Stimulated activated CD4-positive, alpha-beta T cell treated with anti-CD3 and anti-CD28 coated beads, Interleukin-4, amount 100 ng/mL, for 24 hours (primary cell): ENCODE measurements around the gene ZC3H12D.
A peak's percentile ranks its signal among the peaks of the same experiment; 100 is the strongest.
"Not testable (repeated sequence)": the region's sequence is repeated elsewhere in the genome, so short reads cannot be mapped to it uniquely, and the experiment has no call there.

Experiments used
- DNase-seq: peaks from one replicate; pipeline ENCODE4 v3.0.0-alpha.2; 2020

Gene ZC3H12D

DNA sequence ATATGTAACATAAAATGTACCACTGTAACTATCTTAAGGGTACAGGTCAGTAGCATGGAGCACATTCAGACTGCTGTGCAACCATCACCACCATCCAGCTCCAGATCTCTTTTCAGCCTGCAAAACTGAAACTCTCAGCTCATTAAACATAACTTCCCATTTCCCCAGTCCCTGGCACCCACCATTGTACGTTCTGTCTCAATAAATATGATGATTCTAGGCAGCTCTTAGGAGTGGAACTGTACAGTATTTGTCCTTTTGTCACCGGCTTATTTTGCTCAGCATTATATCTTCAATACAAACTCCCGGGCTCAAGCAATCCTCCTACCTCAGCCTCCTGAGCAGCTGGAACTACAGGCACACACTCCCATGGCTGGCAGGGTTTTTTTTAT is 1.5 kb downstream of the ZC3H12D start:
- no peak for DNase-seq

- DNase-seq: no peak
These were observed 2.1 kb downstream of the ZC3H12D start for GRCh38 chr6:149482545-149483333.

DNA sequence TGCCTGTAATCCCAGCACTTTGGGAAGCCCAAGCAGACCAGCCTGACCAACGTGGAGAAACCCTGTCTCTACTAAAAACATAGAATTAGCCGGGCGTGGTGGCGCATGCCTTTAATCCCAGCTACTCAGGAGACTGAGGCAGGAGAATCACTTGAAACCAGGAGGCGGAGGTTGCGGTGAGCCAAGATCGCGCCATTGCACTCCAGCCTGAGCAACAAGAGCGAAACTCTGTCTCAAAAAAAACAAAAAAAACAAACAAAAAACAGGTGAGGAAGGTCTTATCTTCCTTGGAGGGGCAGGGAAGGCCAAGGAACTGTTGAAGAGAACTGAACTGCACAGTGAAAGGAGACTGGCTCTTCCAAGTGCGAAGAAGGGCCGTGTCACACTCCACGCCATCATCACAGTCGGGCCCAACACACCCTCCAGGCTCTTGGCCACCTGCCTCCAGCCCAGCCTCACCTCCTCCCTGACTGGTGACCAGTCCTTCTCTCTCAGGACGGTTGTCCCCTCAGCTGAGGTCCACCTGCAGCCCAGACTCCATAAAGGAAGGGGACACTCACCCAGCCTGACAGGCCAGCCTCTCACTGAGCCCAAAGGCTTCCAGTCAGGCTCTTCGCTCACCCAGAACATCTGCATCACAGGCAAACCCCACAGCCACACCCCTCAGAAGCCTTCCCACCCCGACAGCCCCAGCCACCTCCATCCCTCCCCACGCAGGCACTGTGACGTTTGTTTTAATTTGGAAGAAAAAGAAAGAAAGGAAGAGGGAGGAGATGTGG is 4.1 kb downstream of the ZC3H12D start:
- peak; percentile 55 for DNase-seq

- DNase-seq: no peak
These were observed 6.0 kb downstream of the ZC3H12D start for GRCh38 chr6:149478631-149479314.

- no peak for DNase-seq
These were observed 7.3 kb downstream of the ZC3H12D start for GRCh38 chr6:149477544-149477943.

- no peak for DNase-seq
These were observed 7.9 kb downstream of the ZC3H12D start for GRCh38 chr6:149476789-149477455.

DNA sequence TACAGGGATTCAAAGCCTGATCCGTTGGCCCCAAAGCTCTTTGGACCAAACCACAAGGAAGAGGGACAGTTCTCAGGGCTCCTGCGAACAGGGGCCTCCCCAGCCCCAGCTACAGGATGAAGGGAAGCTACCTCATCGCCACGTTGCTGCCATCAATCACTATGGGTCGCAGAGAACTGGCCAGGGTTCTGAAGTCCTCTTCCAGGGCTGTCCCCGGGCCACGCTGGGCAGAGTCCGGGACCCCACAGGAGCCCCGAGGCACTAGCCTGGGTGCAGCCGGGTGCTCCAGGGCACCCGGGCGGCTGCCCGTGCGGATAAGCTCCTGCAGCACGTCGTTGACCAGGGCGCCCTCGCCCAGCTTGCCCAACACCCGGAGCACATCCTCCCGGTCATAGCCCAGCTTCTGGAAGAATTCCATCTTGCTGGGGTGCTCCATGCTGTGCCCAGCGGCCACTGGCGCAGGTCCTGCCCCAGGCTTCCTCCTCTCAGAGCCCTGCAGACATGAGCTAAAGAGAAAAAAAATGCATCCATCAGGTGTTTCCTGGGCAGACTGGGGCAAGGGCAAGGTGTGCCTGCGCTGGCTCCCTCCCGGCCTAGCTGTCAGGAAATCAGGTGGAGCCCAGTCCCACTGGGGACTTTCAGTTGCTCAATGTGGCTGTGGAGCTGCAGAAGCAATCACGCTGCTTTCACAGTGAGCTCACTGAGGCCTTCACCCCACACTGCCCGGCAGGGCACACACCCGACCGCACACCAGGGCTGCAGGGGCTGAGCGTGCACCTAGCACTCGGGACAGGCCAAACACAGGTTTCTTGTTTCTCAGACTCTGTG is 10.5 kb downstream of the ZC3H12D start:
- DNase-seq: no peak

DNA sequence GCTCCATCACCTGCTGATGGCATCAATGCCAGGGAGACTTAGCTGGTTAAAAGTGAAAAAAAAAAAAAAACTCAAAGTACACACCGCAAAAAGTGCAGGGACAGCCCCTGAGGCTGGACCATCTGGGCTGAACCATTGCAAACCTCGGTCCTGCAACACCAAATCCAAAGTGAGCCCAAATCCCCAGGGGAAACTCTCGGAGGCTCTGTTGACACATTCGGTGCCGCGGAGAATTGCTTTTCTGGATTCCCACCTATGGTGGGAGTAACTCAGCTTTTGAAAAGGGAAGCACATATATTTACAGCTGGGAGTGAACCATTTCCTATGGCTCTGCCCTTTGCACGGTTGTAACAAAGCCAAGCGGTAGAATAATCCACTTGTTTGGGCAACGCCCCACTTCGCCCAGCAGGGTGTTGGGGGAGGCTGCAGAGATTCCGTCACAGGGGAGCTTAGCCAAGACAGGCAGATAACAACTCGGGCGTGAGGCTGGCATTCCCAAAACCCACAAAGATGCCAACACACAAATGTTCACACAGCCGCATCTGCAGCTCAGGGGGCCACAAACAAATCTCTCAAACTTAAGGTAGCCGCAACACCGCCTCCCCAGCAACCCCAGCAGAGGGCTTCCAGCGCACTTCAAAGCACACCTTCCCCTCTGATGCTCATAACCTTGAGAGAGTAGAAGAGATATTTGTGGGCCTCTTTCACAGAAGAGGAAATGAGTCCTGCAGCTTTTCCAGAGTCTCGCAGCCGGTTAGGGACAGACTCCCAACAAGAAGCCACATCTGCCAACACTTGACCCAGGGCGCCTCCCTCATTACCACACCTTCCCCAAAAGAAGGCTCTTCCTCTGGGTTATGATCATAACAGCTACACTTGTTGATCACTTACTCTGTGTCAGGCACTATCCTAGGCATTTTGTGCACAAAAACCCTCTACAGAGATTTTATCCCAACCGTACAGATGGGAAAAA is 11.4 kb downstream of the ZC3H12D start:
- no peak for DNase-seq

DNA sequence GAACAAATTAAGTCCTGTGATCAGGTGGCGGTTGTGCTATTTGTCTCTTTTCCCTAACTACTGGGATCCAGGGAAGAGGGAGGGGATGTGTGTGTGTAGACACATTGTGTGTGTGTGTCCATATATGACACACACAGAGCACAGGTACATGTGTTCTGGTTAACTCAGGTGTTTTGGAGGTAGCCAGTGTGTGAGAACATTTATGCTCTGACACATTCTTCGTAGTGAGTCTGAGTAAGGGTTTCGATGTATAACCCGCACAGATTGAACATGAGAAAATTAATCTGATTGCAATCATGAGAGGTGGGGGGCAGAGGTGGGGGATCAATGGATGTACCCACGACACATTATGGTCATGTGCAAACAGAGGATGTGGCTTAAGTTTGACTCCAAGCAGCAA is 12.6 kb downstream of the ZC3H12D start:
- no peak for DNase-seq

DNA sequence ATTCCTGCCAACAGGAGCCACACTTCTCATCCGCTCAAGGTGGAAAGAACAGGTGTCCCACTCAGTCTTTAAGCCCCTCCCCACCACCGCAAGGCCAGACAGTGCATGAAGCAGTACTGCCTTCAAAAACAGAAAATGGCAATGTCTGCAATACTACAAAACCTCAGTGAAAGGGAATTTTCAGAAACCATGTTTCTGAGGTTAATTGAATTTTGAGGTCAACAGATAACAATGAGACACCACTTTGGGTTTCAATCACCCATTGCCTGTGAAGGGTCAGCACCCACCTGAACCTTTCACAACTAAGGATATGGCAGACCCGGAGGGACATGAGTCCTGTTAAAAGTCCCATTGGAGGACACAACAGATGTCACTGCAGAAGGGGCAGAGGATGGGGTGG is 13.0 kb downstream of the ZC3H12D start:
- DNase-seq: no peak

DNA sequence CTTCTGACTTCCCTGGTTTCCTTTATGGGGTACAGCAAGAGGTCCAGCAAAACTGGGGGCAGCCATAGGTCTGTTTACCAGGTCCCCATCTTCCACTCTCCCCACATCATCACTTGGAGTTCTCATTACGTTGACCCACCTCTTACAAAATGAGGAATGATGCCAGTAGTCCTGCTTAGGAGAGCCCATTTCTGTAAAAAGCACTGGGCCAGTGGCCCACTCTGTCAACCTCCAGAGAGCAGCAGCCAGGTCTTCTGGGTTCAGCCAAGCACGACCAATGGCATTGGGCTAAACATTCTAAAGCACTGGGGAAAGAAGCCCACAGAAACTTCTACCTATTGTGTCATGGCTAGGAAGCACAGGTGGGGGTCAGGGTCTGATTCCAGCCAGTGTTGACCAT is 13.9 kb downstream of the ZC3H12D start:
- DNase-seq: no peak

DNA sequence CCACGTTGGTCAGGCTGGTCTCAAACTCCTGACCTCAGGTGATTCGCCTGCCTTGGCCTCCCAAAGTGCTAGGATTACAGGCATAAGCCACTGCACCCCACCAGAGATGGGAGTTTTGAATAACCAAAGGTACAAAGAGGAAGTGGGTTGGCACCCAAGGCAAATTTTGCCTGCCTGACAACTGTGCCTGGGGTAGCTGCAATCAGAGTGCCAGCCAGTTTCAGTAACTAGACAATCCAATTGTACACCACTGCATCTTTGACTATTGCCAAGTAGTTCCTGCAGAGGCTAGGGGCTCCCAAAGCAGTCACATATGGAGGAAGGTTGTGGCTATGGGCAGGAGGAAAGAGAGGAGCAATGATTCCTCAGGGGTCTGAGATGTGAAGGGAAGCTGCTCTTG is 16.6 kb downstream of the ZC3H12D start:
- no peak for DNase-seq

GRCh38 chr6:149467265-149467664 is 17.5 kb downstream of the ZC3H12D start:
- no peak for DNase-seq

- peak; percentile 11 for DNase-seq
These were observed 20.4 kb downstream of the ZC3H12D start for GRCh38 chr6:149464411-149464810.

GRCh38 chr6:149463781-149464180 is 21.0 kb downstream of the ZC3H12D start:
- no peak for DNase-seq

- not testable (repeated sequence) for DNase-seq
These were observed 22.1 kb downstream of the ZC3H12D start for GRCh38 chr6:149462712-149463111.

GRCh38 chr6:149461670-149462069 is 23.1 kb downstream of the ZC3H12D start:
- DNase-seq: no peak

- DNase-seq: not testable (repeated sequence)
These were observed 24.6 kb downstream of the ZC3H12D start for GRCh38 chr6:149460249-149460648.

DNA sequence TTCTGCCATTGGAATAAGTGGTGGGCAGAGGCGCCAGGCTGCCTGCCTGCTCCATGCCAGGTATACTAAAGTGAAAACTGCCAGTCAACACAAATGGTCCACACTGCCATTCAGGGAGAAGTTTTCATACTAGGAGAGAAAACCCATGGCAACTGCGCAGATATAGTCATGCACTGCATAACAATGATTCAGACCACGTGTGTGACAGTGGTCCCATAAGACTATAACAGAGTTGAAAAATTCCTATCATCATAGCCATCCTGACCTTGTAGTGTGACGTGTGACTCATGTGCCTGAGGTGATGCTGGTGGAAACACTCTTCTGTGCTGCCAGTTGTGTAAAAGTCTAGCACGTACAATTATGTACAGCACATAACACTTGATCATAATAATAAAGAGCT is 25.1 kb downstream of the ZC3H12D start:
- no peak for DNase-seq

GRCh38 chr6:149458806-149459205 is 26.0 kb downstream of the ZC3H12D start:
- peak; percentile 13 for DNase-seq

GRCh38 chr6:149458196-149458595 is 26.6 kb downstream of the ZC3H12D start:
- DNase-seq: no peak
